Measurements from ENCODE around the gene GPR21. TPM values are rescaled to one million over a fixed set of nuclear protein-coding genes. Genes with fewer than 3 reads are reported as not detected.

GPR21 gene
- total and polyA plus RNA-seq, 2 donors (not counting 3 experiments of a cell fraction or from before 2014, with no cell fraction given), result 0.36 to 2.7 TPM

GRCh38 chr9:123046406-123047195 lies 13.1 kb downstream of the GPR21 start:
- dilution Hi-C loops (cut with MboI; ENCODE audit: extremely low pct_ligation_motif_present, low sequenced_read_pairs) (no loop called here), intact Hi-C loops (cut with micrococcal nuclease) (no loop called here)
- Histone ChIP-seq H3K36me3 (ENCODE audit: control insufficient read depth in 2 of 2, extremely low read depth in 1 of 2, insufficient read depth in 2 of 2, low read length in 2 of 2) (no peaks in the 10 kb centered on the region), H3K4me1 (ENCODE audit: control insufficient read depth, extremely low read depth, insufficient read depth, low read length) (peaks cover 23% of the 10 kb centered on the region), H3K79me2 (ENCODE audit: control insufficient read depth, insufficient read depth, low read length) (no peaks in the 10 kb centered on the region), H3K9me1 (replicated peaks; ENCODE audit: control insufficient read depth, extremely low read depth, insufficient read depth, low read length) (no peaks in the 10 kb centered on the region), H3K9me3 (replicated peaks; ENCODE audit: control insufficient read depth, insufficient read depth, low read length) (no peaks in the 10 kb centered on the region), H3K27me3 (ENCODE audit: control insufficient read depth in 2 of 2, insufficient read depth in 2 of 2, low read length in 2 of 2) (no peaks in the 10 kb centered on the region), H2AFZ (ENCODE audit: low read depth, low read length) (no peak overlapping the region), H3K27ac (ENCODE audit: insufficient read depth, low read depth, low read length) (no peak overlapping the region), H3K4me2 (ENCODE audit: insufficient read depth, low read length) (no peak overlapping the region), H4K20me1 (replicated peaks; ENCODE audit: control insufficient read depth, extremely low read depth, insufficient read depth, low read length) (no peaks in the 10 kb centered on the region), H3K9ac (replicated peaks; ENCODE audit: extremely low read depth, insufficient read depth, low read length) (no peak overlapping the region), H3K4me3 (replicated peaks in 1 of 3; ENCODE audit: insufficient read depth in 1 of 3, low read depth in 1 of 3, low read length in 3 of 3) (no peak overlapping the region)
- no peak for FAIRE-seq
- TF ChIP-seq JUN (IDR thresholded peaks at IDR 0.05; ENCODE audit: borderline replicate concordance, insufficient read depth, insufficient read length, low read depth) (no peak), MYC (IDR thresholded peaks at IDR 0.05; ENCODE audit: low read depth, low read length) (no peak), FOS (IDR thresholded peaks at IDR 0.05; ENCODE audit: borderline replicate concordance, insufficient read depth, low read length) (no peak), POLR2AphosphoS5 (IDR thresholded peaks at IDR 0.05; ENCODE audit: insufficient read depth, low read depth, low read length) (no peak), POLR2A (IDR thresholded peaks at IDR 0.05; ENCODE audit: low read depth, low read length) (no peak), EZH2 (IDR thresholded peaks at IDR 0.05; ENCODE audit: borderline replicate concordance, low read depth, low read length, severe bottlenecking) (no peak), GATA2 (IDR thresholded peaks at IDR 0.05; ENCODE audit: insufficient read depth, insufficient read length, low read depth, low read length) (no peak)
- TF ChIP-seq, protein P1, sequence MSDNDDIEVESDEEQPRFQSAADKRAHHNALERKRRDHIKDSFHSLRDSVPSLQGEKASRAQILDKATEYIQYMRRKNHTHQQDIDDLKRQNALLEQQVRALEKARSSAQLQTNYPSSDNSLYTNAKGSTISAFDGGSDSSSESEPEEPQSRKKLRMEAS (IDR thresholded peaks at IDR 0.05; ENCODE audit: insufficient read depth, insufficient read length), result no peak
- TF ChIP-seq, protein P2, sequence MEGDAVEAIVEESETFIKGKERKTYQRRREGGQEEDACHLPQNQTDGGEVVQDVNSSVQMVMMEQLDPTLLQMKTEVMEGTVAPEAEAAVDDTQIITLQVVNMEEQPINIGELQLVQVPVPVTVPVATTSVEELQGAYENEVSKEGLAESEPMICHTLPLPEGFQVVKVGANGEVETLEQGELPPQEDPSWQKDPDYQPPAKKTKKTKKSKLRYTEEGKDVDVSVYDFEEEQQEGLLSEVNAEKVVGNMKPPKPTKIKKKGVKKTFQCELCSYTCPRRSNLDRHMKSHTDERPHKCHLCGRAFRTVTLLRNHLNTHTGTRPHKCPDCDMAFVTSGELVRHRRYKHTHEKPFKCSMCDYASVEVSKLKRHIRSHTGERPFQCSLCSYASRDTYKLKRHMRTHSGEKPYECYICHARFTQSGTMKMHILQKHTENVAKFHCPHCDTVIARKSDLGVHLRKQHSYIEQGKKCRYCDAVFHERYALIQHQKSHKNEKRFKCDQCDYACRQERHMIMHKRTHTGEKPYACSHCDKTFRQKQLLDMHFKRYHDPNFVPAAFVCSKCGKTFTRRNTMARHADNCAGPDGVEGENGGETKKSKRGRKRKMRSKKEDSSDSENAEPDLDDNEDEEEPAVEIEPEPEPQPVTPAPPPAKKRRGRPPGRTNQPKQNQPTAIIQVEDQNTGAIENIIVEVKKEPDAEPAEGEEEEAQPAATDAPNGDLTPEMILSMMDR (IDR thresholded peaks at IDR 0.05; ENCODE audit: extremely low read depth in 1 of 2, insufficient read depth in 1 of 2, low read depth in 1 of 2, low read length in 2 of 2), result no peak
- ChIA-PET POLR2A (no interaction called here), CTCF (interaction anchor here (0.9 to 1.4 kb wide), 3 partner anchors 12 to 179 kb away, joined by 3 to 5 read pairs (median 3); no protein-coding TSS in a partner anchor)
- no TSS peak for BruUV-seq (replicated peaks)
- no peak for DNase-seq (ENCODE audit: low read depth, low spot score)

Measured in endothelial cell of umbilical vein (primary cell).